Forelimb muscle (tissue), 1 donor: ENCODE measurements around the gene SLC25A48. TPM values are rescaled to one million over a fixed set of nuclear protein-coding genes. Genes with fewer than 3 reads are reported as not detected.
"Not testable (repeated sequence)": the region's sequence is repeated elsewhere in the genome, so short reads cannot be mapped to it uniquely, and the experiment has no call there.

ENCODE experiments used
- DNase-seq: peaks from one replicate; pipeline ENCODE4 v3.0.0-alpha.2; 2013; ENCODE audit warnings: low read depth
- polyA plus RNA-seq: library from polyadenylated mRNA; unstranded; fragments of 120-200 nt; gene quantifications from one replicate; pipeline ENCODE4 v1.2.1, GENCODE V29; 2013; ENCODE audit not compliant: insufficient read length

The SLC25A48 gene
- polyA plus RNA-seq, 1 donor: 0.19 TPM

DNA sequence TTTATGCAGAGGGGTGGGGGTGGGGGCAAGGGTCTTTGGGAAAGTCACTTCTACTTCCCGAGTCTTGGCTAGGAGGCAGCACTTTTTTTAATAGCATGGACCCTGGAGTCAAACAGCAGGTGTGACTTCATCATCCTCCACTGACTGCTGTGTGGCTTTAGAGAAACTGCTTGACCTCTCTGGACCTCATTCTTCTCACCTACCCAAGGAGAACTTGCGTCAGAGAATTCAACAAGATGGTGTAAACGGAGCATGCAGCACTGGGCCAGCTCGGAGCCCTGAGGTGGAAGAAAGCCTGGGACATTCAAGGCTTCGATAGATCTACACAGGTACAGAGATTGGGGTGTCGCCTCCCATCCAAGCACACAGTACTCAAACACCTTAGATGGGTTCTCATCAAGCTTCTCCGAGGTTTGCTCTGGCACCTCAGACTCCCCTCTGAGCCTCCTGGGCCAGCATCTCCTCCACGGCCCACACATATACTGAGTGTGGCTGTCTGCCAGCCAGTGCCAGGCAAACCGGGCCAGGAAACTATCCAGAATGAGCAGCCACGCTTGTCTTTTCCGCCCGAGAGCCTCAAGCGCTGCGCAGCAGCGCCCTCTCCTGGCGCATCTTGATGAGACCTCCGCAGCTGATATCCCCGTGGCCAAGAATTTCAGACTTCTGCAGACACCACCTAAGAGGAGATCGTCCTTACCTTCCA is 4.6 kb upstream of the SLC25A48 start:
- DNase-seq: peak; percentile 38

DNA sequence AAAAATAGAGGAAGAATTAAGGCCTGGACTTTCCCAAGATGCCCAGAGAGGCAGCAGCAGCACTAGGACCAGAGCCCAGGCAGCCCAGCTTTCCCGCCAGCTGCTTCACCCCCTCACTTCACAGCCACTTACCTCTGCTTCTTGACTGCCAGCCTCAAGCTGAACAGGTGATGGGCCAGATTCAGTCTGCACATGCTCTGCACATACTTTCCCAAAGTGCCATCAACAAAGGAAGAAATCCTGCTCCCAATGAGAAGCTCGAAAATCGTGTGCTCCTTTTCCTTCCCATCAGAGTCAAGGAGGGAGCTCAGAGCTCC is 4.1 kb upstream of the SLC25A48 start:
- DNase-seq: no peak

DNA sequence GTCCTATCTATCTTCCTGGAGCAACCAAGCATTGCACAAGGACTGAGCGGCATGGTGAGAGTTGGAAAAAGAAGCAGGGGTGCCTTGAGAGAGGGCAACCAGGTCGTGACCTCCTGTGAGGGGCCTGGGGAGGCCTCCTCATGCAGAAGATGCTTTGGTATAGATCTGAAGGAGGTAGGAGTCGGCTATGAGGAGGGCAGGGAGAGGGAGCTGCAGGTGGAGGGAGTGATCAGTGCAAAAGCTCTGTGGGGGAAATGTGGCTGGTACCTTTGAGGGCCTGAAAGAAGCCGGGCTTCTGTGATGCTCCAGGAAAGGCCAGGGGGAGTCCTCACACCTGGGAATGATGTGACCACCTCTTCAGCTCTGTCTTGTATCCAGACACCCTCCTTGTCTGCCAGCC is 3.6 kb upstream of the SLC25A48 start:
- DNase-seq: no peak

DNA sequence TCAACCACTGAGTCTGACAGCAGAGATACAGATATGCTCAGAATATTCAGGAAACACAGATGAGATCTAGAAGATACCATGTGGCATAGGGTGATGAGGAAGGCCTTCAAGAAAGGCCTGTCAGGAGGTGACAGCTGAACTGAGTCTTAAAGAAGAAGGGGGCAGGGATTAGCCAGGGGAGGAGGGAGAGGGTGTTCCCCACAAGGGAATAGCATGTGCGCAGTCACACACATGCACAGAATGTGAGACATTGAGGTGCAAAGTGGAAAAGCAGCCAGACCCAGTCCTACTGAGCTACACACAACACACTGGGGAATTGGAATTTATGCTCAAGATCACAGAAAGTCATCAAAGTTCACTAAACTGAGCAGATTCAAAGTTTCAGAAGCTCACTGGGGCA is 3.0 kb upstream of the SLC25A48 start:
- DNase-seq: no peak

DNA sequence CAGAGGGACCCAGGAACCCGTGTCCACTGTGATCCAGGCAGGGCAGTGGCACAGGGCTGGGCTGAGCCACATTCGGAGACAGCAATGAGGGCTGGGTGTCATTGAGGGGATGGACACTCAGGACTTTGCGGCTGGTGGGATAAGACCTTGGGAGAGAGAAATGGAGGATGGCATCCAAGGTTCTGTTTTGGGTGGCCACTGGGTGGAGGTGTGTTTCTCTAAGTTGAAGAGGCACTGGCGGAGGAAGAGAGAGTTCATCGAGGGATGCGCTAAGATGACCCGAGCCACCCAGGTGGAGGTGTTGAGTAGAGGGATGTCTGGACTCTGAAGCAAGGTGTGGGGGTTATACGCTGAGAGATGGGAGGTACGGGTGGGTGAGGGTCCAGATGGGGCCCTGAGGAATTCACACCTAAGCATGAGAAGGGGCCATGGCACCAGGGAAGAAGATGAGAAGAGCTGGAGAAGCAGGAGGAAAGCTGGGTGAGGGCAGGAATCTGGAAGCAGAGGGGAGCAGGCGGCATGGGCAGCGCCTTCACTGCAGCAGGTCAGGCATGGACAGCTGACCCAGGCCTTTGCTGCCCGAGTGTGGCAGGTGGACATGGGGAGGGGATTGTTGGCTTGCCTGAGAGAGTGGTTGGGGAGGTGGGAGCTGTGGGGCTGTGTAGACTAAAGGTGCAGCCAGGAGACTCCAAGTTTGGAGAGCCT is 2.5 kb upstream of the SLC25A48 start:
- DNase-seq: no peak

DNA sequence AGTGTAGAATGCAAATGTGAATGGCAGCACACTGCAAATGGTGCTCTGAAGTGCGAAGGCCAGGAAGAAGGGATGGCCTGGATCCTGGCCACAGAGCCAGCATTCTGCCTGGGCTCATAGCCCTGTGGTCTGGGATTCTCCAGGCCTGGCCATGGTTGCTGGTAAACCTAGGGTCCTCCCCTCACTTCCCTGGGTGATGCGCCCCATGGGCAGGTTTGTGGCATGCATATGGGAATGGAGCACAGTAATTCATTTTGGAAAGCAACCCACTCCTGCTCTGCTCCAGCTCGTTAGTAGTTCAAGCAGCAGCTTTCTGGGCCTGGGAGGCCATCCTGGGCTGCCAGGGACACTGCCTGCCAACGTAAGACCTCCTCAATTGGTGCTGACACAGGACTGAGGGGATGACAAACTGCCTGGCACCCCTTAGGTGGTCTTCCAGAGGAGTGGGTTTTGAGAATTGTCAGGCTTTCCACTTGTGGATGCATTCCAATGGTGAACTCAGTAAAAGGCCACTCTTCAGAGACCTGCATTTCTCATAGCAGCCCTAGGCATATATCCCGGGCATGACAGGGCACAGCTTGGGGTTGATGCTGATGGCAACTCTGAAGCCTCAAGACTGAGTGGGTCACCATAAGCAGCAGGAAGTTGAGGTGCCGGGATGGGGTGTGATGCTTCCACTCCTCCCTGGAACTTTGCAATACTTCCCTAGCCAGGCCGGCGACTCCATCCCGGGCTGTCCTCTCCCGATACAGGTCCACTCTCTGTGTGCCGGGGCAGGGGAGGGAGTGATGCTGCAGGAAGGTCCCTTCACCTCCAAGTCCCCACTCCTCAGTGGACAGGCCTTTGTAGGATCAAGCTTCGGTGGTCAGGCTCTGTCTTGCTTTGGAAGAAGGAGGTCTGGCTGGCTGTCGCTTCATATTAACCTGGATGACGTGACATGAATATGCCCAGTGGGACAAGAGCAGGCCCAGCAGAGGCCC is 1.2 kb upstream of the SLC25A48 start:
- DNase-seq: no peak

DNA sequence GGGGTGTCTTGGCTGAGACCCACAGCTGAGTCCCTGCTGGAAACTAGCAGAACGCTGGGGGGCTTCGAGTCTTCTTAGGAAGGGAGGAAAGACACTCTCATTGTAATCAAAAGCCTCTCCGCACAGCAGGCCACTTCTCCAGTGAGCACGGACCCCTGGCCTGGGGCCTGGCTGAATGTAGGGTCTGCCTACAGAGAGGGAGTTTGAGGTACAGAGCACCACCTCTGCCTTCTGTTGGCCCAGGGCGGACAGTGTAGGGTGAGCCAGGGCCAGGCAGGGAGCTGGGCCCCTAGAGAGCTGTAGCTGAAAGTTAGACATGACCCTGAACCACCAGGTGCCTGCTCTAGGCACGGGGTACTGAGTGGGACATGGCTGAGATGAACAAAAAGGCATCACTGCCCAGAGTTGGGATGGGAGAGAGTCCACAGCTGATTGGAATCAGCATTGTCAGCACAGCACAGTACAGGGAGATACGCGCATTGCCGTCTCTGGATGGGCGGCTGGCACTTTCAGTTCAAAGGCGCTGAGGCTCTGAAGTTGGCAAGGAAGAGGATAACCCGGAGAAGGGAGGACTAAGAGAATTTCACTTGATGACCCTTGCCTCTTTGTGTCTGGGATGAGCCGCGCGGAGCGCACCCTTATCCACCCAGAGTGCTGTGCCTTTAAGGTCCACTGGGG is 363 bp upstream of the SLC25A48 start:
- no peak for DNase-seq

DNA sequence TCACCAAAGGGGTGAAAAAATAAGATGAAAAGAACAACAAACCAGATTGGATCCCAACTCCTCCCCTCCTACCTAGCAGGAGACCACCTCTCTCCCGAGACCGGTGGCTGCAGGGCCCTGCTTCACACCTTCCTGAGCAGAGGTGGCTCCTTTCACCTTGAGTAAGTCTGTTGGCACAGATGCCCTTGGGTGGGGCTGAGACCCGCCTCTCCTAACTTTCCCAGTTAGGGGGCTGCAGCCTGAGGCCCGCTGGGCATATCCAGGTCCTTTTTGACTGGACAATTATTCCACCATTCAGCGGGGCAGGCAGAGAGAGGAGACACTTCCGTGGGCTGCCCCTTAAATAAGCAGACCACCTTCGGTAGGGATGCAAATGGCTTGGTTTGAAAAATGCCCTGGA is 1.3 kb downstream of the SLC25A48 start:
- no peak for DNase-seq

DNA sequence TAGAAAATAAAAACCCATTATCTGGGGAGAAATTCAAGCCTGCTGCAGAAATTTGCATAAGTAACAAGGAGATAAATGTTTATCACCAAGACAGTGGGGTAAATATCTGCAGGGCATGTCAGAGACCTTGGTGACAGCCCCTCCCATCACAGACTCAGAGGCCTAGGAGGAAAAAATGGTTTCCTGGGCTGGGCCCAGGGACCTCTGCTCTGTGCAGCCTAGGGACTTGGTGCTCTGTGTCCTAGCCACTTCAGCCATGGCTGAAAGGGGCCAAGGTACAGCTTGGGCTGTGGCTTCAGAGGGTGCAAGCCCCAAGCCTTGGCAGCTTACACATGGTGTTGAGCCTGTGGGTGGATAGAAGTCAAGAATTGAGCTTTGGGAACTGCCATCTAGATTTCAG is 3.9 kb downstream of the SLC25A48 start:
- DNase-seq: not testable (repeated sequence)

DNA sequence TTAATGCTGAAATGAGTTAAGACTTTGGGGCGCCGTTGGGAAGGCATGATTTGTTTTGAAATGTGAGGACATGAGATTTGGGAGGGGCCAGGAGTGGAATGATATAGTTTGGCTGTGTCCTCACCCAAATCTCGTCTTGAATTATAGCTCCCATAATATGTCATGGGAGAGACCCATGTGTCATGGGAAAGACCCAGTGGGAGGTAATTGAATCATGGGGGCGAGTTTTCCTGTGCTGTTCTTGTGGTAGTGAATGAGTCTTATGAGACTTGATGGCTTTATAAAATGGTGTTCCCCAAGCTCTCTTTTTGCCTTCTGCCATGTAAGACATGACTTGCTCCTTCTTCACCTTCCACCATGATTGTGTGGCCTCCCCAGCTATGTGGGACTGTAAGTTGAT is 5.1 kb downstream of the SLC25A48 start:
- no peak for DNase-seq

DNA sequence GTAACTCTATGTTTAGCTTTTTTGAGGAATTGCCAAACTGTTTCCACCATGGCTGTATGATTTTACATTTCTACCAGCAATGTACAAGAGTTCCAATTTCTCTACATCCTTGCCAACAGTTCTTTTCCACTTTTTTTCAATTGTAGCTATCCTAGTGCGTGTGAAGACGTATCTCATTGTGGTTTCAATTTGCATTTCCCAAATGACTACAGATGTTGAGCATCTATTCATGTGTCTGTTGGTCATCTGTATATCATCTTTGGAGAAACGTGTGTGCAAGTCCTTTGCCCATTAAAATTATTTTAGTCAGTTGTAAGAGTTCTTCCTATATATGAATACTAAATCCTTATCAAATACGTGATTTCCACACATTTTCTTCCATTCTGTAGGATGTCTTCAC is 6.5 kb downstream of the SLC25A48 start:
- DNase-seq: no peak

DNA sequence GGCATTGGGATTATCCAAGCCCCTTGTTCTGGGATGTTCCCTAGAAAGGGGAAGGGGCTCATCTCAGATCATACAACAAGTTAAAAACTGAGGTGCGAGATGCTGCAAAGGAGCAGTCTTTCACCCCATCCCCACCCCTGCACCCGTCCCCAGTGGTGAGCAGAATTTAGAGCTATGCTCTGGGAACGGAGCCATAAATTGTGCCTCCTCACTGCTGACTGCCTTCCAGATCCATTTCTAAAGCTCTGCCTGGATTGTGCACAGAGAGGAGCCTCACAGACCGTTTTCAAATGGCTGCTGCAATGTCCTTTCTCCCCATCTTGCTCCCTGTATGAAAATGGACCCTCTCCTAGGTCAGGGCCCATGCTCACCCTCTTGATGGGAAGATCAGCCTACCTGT is 8.3 kb downstream of the SLC25A48 start:
- no peak for DNase-seq

DNA sequence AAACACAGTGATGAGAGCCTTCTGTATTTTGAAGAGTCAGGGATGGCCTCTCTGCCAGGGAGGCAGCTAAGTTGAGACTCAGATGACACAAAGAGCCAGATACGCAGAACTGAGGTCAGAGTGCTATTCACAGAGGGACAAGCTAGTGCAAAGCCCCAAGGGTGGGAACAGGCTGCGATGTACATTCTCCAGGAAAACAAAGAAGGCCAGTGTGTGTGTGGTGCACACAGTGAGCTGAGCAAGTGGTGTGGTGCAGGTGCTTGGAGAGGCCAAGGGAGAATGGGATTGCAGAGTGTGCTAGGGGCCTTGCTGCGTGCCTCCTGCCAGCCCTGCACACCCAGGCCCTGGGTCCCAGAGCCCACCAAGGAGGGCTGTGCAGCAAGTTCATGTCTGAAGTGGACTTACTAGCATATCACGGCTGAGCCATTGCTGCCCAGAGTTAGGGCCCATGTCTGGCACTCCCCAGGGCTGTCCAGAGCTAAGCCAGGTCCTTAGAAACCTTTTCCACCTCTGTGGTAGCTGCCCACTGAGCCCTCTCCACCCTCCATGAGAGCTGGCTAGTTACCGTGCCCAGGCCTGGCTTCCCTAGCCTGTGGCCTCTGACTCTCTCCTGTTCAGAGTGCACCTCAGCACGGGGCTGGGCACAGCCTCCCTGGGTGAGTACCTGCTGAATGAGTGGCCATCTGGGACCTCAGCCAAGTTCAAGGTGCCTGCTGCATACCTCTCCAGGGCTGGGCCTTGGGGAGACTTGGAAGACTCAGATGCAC is 9.3 kb downstream of the SLC25A48 start:
- no peak for DNase-seq

DNA sequence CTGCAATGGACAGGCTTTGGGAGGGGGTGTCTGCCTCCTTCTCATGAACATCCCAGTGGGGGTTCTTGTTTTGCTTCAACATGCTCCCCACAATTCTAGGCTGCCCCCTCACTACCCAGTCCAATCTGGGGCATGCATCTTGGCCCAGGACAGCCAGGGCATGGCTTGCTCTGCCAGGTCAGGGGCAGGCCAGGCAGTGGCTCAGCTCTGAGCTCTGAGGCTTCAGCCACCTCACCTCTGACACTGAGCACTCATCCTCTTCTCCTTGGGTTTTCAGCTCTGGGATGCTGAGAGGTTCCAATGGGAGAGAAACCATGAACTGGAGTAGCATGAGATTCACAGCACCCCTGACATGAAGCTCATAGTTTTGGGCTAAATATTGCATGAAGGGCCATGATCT is 11.8 kb downstream of the SLC25A48 start:
- no peak for DNase-seq

DNA sequence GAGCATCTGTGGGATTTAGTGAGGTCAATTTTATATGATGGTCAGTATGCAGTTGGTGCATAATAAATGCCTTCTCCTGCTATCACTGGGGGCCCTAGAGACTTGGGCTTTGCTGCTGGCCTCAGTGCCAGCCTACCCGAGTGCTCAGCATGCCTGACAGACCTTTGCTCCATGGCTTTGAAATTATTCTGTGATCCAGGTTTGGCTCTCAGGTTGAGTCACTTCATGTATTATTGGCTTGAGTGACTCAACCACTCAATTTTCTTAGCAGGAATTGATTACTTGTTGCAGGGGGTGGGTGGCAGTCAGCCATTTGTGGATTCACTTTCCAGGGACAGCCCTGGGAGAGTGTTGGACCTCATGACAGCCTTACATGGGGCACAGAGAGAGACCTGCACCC is 13.5 kb downstream of the SLC25A48 start:
- no peak for DNase-seq

DNA sequence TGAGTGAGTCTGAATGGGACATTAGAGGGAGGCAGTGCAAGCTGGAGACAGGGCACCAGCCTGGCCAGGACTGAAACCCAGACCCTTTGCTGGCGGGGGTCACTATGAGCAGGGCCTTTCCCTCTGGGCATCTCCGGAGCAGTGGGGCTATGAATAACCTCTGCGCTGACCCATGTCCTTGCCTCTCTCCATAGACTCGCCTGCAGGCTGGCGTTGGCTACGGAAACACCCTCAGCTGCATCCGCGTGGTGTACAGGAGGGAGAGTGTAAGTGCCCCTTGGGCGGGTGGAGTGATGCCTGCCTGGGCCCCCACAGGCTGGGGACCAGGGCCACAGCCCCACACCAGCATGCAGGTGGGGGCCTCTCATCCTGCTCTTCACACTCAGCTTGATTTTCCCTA is 15.8 kb downstream of the SLC25A48 start:
- DNase-seq: no peak

DNA sequence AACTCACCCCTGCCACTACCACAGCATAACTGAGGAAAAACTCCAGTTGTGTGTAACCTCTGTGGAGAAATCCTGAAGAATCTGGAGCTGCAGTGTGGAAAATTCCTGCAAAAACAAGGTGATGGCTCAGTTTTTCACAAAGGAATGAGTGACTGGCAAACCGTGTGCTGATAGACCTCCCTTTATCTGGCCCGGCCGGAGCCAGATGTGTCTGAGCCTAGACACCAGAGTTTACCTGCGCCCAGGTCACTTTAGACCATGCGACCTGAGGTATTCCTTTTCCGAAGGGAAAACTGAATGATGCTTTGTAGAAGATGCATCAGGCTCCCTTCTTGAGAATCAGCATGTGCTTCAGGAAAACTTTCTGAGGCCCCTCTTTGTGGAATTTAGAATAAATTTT is 16.2 kb downstream of the SLC25A48 start:
- no peak for DNase-seq

DNA sequence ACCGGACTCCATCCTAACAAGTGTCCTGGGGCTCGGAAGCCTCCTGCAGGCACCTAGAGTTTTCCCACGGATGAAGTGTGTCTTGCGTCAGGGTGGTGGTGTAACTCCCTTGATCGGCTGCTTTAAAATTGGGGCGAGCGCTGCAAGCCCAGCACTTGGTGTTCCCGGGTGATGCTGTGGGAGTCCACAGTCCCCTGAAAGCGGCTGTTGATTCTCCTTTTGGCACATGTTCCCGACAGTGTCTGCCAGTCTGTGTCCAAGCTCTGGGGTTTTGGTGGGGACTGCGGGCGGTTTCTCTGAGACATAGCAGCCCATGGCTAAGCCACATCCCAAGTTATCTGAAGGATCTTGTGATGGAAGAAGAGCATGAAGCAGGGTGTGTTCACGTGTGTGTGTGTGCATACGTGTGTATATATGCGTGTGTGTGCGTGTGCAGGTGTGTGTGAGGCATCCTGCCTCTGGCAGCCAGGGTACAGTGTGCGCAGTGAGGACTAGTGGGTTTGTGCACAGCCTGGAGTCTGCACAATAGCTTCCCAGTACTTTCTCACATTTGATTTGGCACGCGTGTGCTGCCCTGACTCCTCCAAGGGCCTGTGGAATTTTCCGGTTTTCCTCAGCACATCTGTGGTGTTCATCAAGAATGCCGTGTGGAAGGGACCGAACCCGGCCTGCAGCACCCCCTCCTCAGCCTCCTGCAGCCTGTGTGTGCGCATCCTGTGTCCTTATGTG is 16.9 kb downstream of the SLC25A48 start:
- no peak for DNase-seq

DNA sequence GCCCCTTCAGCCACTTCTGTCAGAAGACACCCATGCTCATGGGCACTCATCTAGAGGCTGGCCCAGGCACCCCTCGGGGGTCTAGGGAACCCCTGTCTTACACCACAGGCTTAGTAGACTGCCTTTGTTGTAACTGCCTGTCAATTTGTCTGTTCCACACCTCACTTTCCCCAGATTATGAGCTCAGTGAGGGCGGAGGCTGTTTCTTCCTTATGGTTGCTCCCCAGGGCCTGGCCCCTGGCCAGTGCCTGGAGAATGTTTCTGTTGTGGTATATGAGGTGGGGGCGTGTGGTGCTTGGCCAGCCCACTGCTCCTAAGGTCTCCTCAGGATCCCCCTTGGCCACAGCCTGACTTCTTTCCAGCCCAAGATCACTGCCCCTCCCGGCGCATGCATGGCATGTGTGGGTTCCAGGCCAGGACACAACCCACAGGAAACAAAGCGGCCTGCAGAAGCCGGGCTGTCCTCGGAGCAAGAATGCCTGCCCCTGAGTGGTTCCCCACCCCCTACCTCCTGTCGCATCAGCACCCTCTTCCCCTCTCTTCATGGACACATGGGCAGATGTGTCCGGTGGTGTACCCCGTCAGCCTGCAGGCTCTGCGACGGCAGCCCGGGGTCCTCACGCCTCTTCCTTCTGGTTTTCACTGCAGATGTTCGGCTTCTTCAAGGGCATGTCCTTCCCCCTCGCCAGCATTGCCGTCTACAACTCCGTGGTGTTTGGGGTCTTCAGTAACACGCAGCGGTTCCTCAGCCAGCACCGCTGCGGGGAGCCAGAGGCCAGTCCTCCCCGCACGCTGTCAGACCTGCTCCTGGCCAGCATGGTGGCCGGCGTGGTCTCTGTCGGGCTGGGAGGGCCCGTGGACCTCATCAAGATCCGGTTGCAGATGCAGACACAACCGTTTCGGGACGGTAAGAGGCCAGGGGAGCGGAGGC is 17.7 kb downstream of the SLC25A48 start:
- DNase-seq: no peak
